Duodenal mucosa (tissue), 2 donors: ENCODE results near the gene ZNF207.

Experiments used
- H3K27ac ChIP-seq: one replicate; pipeline ENCODE4 v1.7.0; 2013; ENCODE audit warnings: low read depth, low read length
- H3K27me3 ChIP-seq, 2 donors: one replicate each; pipeline ENCODE4 v1.7.0; 2013; ENCODE audit warnings: low read length in 2 of 2, control low read depth in 1 of 2; ENCODE audit not compliant: insufficient read depth in 2 of 2, control insufficient read depth in 1 of 2
- H3K36me3 ChIP-seq, 2 donors: one replicate each; pipeline ENCODE4 v1.7.0; 2013; ENCODE audit warnings: low read length in 2 of 2, control low read depth in 1 of 2; ENCODE audit not compliant: insufficient read depth in 2 of 2, control insufficient read depth in 1 of 2
- H3K4me1 ChIP-seq, 2 donors: one replicate each; pipeline ENCODE4 v1.7.0; 2013; ENCODE audit warnings: low read length in 2 of 2, control low read depth in 1 of 2; ENCODE audit not compliant: insufficient read depth in 2 of 2, control insufficient read depth in 1 of 2
- H3K4me3 ChIP-seq, 2 donors: one replicate each; pipeline ENCODE4 v1.7.0; 2013; ENCODE audit warnings: low read length in 2 of 2, low read depth in 1 of 2
- H3K9ac ChIP-seq, 2 donors: one replicate each; pipeline ENCODE4 v1.7.0; 2013; ENCODE audit warnings: low read length in 2 of 2, low read depth in 1 of 2
- H3K9me3 ChIP-seq, 2 donors: one replicate each; pipeline ENCODE4 v1.7.0; 2013; ENCODE audit warnings: low read length in 2 of 2, control low read depth in 1 of 2; ENCODE audit not compliant: control insufficient read depth in 1 of 2

The ZNF207 gene

GRCh38 chr17:32429598-32429997, 79.6 kb downstream of the ZNF207 start:
- Histone ChIP-seq H3K36me3 (no peaks in the 10 kb centered on the region), H3K4me1 (no peaks in the 10 kb centered on the region), H3K27me3 (no peaks in the 10 kb centered on the region), H3K4me3 (no peak overlapping the region), H3K27ac (no peak overlapping the region), H3K9me3 (peaks cover 4 to 7% of the 10 kb centered on the region in 2 donors), H3K9ac (no peak overlapping the region)
